Suprapubic skin (tissue), 4 donors: ENCODE measurements around the gene SFI1. TPM values are rescaled to one million over a fixed set of nuclear protein-coding genes. Genes with fewer than 3 reads are reported as not detected.

ENCODE experiments used
- DNase-seq, 2 donors: peaks; one replicate each; pipeline ENCODE4 v3.0.0-alpha.2; 2019; ENCODE audit warnings: low spot score in 2 of 2
- H3K27ac ChIP-seq: fragments of 200-600 bp; sonication (generic); one replicate; pipeline ENCODE4 v1.5.1; 2019
- H3K27me3 ChIP-seq: fragments of 200-600 bp; sonication (generic); one replicate; pipeline ENCODE4 v1.5.1; 2019
- H3K36me3 ChIP-seq: fragments of 200-600 bp; sonication (generic); one replicate; pipeline ENCODE4 v1.5.1; 2019
- H3K4me1 ChIP-seq: fragments of 200-600 bp; sonication (generic); one replicate; pipeline ENCODE4 v1.5.1; 2019
- H3K4me3 ChIP-seq: fragments of 200-600 bp; sonication (generic); one replicate; pipeline ENCODE4 v1.5.1; 2019; ENCODE audit warnings: mild to moderate bottlenecking
- H3K9me3 ChIP-seq: fragments of 200-600 bp; sonication (generic); one replicate; pipeline ENCODE4 v1.5.1; 2019
- EP300 ChIP-seq: sonication (generic); formaldehyde crosslinking; IDR thresholded peaks from one replicate; pipeline ENCODE4 v1.6.1; 2017; ENCODE audit warnings: antibody characterized with exemption
- POLR2A ChIP-seq, 2 donors: fragments of 450-650 bp; IDR thresholded peaks; one replicate each; pipeline ENCODE4 v1.6.1; 2017; ENCODE audit warnings: antibody characterized with exemption in 2 of 2, mild to moderate bottlenecking in 2 of 2, moderate library complexity in 2 of 2
- POLR2AphosphoS5 ChIP-seq, 3 donors: sonication (generic); formaldehyde crosslinking; IDR thresholded peaks; one replicate each; pipeline ENCODE4 v1.6.1; 2017; ENCODE audit warnings: antibody characterized with exemption in 3 of 3
- WGBS: methylation state at CpG from one replicate; pipeline ENCODE4 v1.1.5; 2018; 5-methylcytosine and 5-hydroxymethylcytosine counted together
- total RNA-seq, 4 donors: library from RNA; depleted of rRNA; stranded (reverse); fragments of >200 nt; gene quantifications; one replicate each; pipeline ENCODE4 v1.1.0, GENCODE V29; 2016
- TF ChIP-seq, protein P1 (sequence below), 2 donors: fragments of 200-600 bp in 1 of 2; fragments of 450-650 bp in 1 of 2; sonication (generic) in 1 of 2; IDR thresholded peaks; one replicate each; pipeline ENCODE4 v1.5.1; 2016 to 2019; ENCODE audit warnings: antibody characterized with exemption in 2 of 2, mild to moderate bottlenecking in 1 of 2, moderate library complexity in 1 of 2

SFI1 gene
- total RNA-seq, 4 donors from 2014 or later = 21.2 to 128 (median 40.7) TPM

DNA sequence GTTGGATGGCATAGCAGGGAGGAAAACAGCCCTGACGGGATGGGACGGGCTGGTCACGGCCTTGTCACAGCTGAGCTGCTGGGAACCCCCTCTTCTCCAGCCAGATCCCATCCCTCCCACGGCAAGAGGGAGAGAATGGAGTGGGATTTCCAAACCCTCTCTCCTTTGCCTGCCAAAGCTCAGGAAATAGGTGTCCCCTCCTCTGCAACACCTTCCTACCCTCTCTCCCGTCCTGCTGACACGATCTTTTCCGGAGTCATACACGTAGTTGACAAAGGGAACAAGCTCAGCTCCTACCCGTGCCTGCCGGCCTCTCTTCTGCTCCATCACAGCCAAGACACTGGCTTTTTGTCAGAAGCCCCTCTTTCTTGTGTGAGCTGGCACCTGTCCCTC, 117.6 kb downstream of the SFI1 start:
- DNase-seq = no peak
- Histone ChIP-seq H3K27me3 (no peaks in the 10 kb centered on the region), H3K4me3 (no peak overlapping the region), H3K36me3 (peaks cover 43% of the 10 kb centered on the region), H3K27ac (no peak overlapping the region), H3K4me1 (peaks cover 32% of the 10 kb centered on the region), H3K9me3 (no peaks in the 10 kb centered on the region)
- no peak for TF ChIP-seq EP300
- WGBS = 76% methylated on average over 7 of the region's 10 CpGs

- no peak overlapping the region for H3K4me3 ChIP-seq
- H3K27ac ChIP-seq = no peak overlapping the region
- DNase-seq = no peak
- no peaks in the 10 kb centered on the region for H3K27me3 ChIP-seq
- TF ChIP-seq POLR2A (IDR thresholded peaks at IDR 0.05) (no peak), POLR2AphosphoS5 (IDR thresholded peaks at IDR 0.05) (no peak)
- 73% methylated on average over 12 of the region's 18 CpGs for WGBS
- H3K36me3 ChIP-seq = peaks cover 50% of the 10 kb centered on the region
- H3K9me3 ChIP-seq = no peaks in the 10 kb centered on the region
- H3K4me1 ChIP-seq = peaks cover 32% of the 10 kb centered on the region
These were observed 118.6 kb downstream of the SFI1 start for GRCh38 chr22:31614781-31615490.

DNA sequence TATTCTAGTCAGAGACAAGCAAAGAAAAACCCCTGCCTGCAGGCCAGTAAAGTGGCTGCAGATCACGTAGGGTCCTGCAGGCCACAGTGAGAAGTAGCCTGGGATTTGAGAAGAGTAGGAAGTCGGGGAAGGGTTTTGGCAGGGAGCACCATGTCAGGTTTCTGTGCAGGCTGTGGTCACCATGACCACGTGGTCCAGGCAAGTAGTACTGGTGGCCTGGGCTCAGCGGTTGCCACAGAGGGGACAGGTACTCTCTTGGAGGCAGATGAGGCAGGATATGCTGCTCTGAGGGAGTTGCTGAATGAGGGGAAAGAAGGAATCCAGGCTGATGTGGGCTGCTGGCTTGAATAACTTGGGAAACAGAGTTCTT, 119.1 kb downstream of the SFI1 start:
- TF ChIP-seq EP300 (no peak), POLR2AphosphoS5 (IDR thresholded peaks at IDR 0.05) (no peak), POLR2A (IDR thresholded peaks at IDR 0.05) (no peak)
- TF ChIP-seq, protein P1, sequence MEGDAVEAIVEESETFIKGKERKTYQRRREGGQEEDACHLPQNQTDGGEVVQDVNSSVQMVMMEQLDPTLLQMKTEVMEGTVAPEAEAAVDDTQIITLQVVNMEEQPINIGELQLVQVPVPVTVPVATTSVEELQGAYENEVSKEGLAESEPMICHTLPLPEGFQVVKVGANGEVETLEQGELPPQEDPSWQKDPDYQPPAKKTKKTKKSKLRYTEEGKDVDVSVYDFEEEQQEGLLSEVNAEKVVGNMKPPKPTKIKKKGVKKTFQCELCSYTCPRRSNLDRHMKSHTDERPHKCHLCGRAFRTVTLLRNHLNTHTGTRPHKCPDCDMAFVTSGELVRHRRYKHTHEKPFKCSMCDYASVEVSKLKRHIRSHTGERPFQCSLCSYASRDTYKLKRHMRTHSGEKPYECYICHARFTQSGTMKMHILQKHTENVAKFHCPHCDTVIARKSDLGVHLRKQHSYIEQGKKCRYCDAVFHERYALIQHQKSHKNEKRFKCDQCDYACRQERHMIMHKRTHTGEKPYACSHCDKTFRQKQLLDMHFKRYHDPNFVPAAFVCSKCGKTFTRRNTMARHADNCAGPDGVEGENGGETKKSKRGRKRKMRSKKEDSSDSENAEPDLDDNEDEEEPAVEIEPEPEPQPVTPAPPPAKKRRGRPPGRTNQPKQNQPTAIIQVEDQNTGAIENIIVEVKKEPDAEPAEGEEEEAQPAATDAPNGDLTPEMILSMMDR (IDR thresholded peaks at IDR 0.05) = no peak
- Histone ChIP-seq H3K4me3 (no peak overlapping the region), H3K27ac (no peak overlapping the region), H3K36me3 (peaks cover 51% of the 10 kb centered on the region), H3K27me3 (no peaks in the 10 kb centered on the region), H3K9me3 (no peaks in the 10 kb centered on the region), H3K4me1 (peaks cover 32% of the 10 kb centered on the region)
- DNase-seq = no peak
- 79% methylated on average over 4 of the region's 4 CpGs for WGBS

GRCh38 chr22:31615940-31616314, 119.6 kb downstream of the SFI1 start:
- WGBS = 64% methylated on average over 4 of the region's 4 CpGs
- Histone ChIP-seq H3K4me3 (no peak overlapping the region), H3K27ac (no peak overlapping the region), H3K4me1 (peaks cover 32% of the 10 kb centered on the region), H3K36me3 (peaks cover 51% of the 10 kb centered on the region), H3K9me3 (no peaks in the 10 kb centered on the region), H3K27me3 (no peaks in the 10 kb centered on the region)
- TF ChIP-seq, protein P1 (IDR thresholded peaks at IDR 0.05) = no peak
- no peak for TF ChIP-seq EP300
- no peak for TF ChIP-seq POLR2A (IDR thresholded peaks at IDR 0.05)
- TF ChIP-seq POLR2AphosphoS5 (IDR thresholded peaks at IDR 0.05) = no peak
- no peak for DNase-seq

DNA sequence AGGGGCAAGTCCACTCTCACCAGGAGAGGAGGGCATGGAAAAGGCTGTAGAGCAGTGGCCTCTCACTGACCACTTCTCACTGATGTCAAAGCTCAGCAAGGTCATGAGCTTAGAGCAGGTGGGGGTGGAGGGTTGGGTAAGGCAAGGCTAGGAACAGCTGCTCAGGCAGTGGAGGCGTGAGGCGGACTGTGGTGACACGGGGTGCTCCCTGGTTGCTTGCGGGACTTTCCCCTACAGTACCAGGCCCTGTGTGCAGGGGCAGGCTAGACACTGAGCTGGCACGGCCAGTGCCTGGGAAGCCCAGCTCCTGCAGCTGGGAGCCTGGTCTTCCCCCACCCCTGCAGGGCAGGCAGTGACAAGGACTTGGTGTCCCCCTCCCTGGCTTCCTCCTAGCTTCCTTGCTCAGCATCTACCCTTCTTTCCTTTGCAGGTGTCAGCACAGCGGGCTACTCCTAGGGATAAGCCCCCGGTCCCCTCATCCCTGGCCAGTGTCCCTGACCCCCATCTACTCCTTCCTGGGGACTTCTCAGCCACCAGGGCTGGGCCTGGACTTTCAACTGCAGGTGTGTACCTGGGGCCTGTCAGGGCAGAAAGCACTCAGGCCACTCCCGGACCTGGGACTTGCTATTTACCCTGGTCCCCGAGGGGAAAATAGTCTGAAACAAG, 120.1 kb downstream of the SFI1 start:
- Histone ChIP-seq H3K4me3 (no peak overlapping the region), H3K9me3 (no peaks in the 10 kb centered on the region), H3K27ac (no peak overlapping the region), H3K4me1 (peaks cover 32% of the 10 kb centered on the region), H3K27me3 (no peaks in the 10 kb centered on the region), H3K36me3 (peaks cover 51% of the 10 kb centered on the region)
- 76% methylated on average over 8 of the region's 9 CpGs for WGBS
- TF ChIP-seq, protein P1 (IDR thresholded peaks at IDR 0.05) = no peak
- TF ChIP-seq EP300 = no peak
- no peak for TF ChIP-seq POLR2AphosphoS5 (IDR thresholded peaks at IDR 0.05)
- no peak for TF ChIP-seq POLR2A (IDR thresholded peaks at IDR 0.05)
- no peak for DNase-seq

DNA sequence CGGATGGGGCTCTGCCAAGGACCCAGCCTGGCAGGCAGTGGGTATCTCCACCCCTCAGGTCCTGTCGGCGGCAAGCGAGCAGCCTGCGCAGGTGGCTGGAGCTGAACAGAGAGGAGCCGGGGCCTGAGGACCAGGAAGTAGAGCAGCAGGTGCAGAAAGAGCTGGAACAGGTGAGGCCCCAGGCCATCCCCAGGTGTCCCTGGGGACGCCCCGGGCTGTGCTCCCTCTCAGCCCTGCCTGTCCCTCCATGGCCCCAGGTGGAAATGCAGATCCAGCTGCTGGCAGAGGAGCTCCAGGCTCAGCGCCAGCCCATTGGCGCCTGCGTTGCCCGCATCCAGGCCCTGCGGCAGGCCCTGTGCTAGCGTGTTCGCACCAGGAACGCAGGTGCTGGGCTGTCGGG, 121.7 kb downstream of the SFI1 start:
- no peak for DNase-seq
- H3K36me3 ChIP-seq = peaks cover 53% of the 10 kb centered on the region
- 52% methylated on average over 9 of the region's 17 CpGs for WGBS
- H3K9me3 ChIP-seq = no peaks in the 10 kb centered on the region
- H3K4me3 ChIP-seq = no peak overlapping the region
- peaks cover 32% of the 10 kb centered on the region for H3K4me1 ChIP-seq
- TF ChIP-seq POLR2A (IDR thresholded peaks at IDR 0.05) (no peak), EP300 (no peak), POLR2AphosphoS5 (IDR thresholded peaks at IDR 0.05) (no peak)
- TF ChIP-seq, protein P1 (IDR thresholded peaks at IDR 0.05) = no peak
- H3K27ac ChIP-seq = no peak overlapping the region
- no peaks in the 10 kb centered on the region for H3K27me3 ChIP-seq
